BLaER1 (cell line): ENCODE data around the gene STPG2.
"Not testable (repeated sequence)": the region's sequence is repeated elsewhere in the genome, so short reads cannot be mapped to it uniquely, and the experiment has no call there.

Experiments
- H3K27ac ChIP-seq: shearing (Covaris generic); formaldehyde crosslinking; 2 replicates; pipeline ENCODE4 v1.8.1; 2022
- H3K27me3 ChIP-seq: shearing (Covaris generic); formaldehyde crosslinking; 2 replicates; pipeline ENCODE4 v1.8.1; 2022
- H3K36me3 ChIP-seq: shearing (Covaris generic); formaldehyde crosslinking; 2 replicates; pipeline ENCODE4 v1.8.1; 2022
- H3K4me1 ChIP-seq: shearing (Covaris generic); formaldehyde crosslinking; 2 replicates; pipeline ENCODE4 v1.8.1; 2022
- H3K4me2 ChIP-seq: shearing (Covaris generic); formaldehyde crosslinking; 2 replicates; pipeline ENCODE4 v1.8.1; 2022
- H3K4me3 ChIP-seq: shearing (Covaris generic); formaldehyde crosslinking; 2 replicates; pipeline ENCODE4 v1.8.1; 2022
- H3K9ac ChIP-seq: shearing (Covaris generic); formaldehyde crosslinking; 2 replicates; pipeline ENCODE4 v1.8.1; 2022
- H3K9me3 ChIP-seq: shearing (Covaris generic); formaldehyde crosslinking; 2 replicates; pipeline ENCODE4 v1.8.1; 2022
- H4K20me1 ChIP-seq: shearing (Covaris generic); formaldehyde crosslinking; 2 replicates; pipeline ENCODE4 v1.8.1; 2022
- Cebpa-rat ChIP-seq: shearing (Covaris generic); IDR thresholded peaks from 2 replicates; pipeline ENCODE4 v1.8.1; 2022

STPG2 gene

GRCh38 chr4:97665553-97665952 lies 477.7 kb downstream of the STPG2 start:
- no peaks in the 10 kb centered on the region for H3K4me1 ChIP-seq
- H3K27me3 ChIP-seq: no peaks in the 10 kb centered on the region

GRCh38 chr4:97664741-97665140 lies 478.5 kb downstream of the STPG2 start:
- Histone ChIP-seq H3K27me3 (no peaks in the 10 kb centered on the region), H3K4me2 (no peak overlapping the region), H3K9ac (no peak overlapping the region), H3K27ac (no peak overlapping the region), H3K4me1 (no peaks in the 10 kb centered on the region), H3K4me3 (no peak overlapping the region), H3K36me3 (no peaks in the 10 kb centered on the region), H4K20me1 (no peaks in the 10 kb centered on the region), H3K9me3 (peaks cover 18% of the 10 kb centered on the region)
- no peak for TF ChIP-seq Cebpa-rat

More at GRCh38 chr4:97665553-97665952, 477.7 kb downstream of the STPG2 start:
- no peak overlapping the region for H3K9ac ChIP-seq
- no peak overlapping the region for H3K4me2 ChIP-seq
- peaks cover 18% of the 10 kb centered on the region for H3K9me3 ChIP-seq
- H4K20me1 ChIP-seq: no peaks in the 10 kb centered on the region
- H3K36me3 ChIP-seq: no peaks in the 10 kb centered on the region
- no peak for TF ChIP-seq Cebpa-rat
- H3K4me3 ChIP-seq: no peak overlapping the region
- H3K27ac ChIP-seq: no peak overlapping the region

DNA sequence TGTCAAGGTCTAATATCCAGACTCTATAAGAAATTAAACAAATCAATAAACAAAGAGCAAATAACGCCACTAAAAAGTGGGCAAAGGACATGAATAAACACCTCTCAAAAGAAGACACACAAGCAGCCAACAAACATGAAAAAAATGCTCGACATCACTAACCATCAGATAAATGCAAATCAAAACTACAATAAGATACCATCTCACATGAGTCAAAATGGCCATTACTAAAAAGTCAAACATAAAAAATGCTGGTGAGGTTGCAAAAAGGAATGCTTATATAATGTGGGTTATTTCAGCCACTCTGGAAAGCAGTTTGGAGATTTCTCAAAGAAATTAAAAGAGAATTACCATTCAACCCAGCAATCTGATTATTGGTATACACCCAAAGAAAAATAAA lies 481.1 kb downstream of the STPG2 start:
- Histone ChIP-seq H3K4me2 (no peak overlapping the region), H3K36me3 (no peaks in the 10 kb centered on the region)
- no peak for TF ChIP-seq Cebpa-rat

DNA sequence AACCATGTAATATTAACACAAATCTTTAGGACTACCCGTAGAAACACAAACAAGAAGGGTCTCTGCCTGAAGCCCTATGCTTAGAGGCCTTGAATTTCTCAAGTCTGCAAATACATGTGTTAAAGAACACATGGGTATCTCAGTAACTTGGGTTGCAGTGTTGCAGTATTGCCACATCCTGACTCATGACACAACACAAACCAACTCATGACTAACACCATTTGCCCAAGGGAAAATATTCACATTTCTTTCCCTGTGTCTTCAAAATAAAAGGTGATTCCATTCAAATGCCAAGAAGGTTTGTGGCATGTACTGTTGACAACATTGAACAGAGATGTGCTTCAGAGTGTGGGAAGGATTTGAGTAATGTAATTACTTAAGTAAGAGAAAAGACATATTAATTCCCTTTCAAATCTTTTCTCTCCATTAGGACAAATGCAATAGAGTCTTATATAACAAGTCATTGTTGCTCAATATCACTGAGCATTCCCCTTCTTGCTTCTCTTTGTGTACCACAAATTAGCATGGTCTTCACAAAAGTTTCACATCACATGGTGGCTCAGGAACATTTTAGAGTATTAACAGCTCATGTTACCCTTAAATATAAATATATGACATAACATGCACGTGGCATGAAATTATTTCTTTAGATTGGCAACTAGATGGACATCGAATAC lies 487.1 kb downstream of the STPG2 start:
- no peaks in the 10 kb centered on the region for H3K27me3 ChIP-seq
- H3K9me3 ChIP-seq: no peaks in the 10 kb centered on the region
- no peaks in the 10 kb centered on the region for H4K20me1 ChIP-seq
- H3K9ac ChIP-seq: no peak overlapping the region
- H3K36me3 ChIP-seq: no peaks in the 10 kb centered on the region
- no peak overlapping the region for H3K4me2 ChIP-seq
- no peak overlapping the region for H3K27ac ChIP-seq
- no peak for TF ChIP-seq Cebpa-rat
- no peaks in the 10 kb centered on the region for H3K4me1 ChIP-seq
- H3K4me3 ChIP-seq: no peak overlapping the region

More for the DNA sequence above, 481.1 kb downstream of the STPG2 start:
- Histone ChIP-seq H4K20me1 (no peaks in the 10 kb centered on the region), H3K4me3 (no peak overlapping the region), H3K27ac (no peak overlapping the region), H3K9me3 (peaks cover 18% of the 10 kb centered on the region), H3K27me3 (no peaks in the 10 kb centered on the region), H3K4me1 (no peaks in the 10 kb centered on the region), H3K9ac (no peak overlapping the region)

GRCh38 chr4:97653701-97654100 lies 489.6 kb downstream of the STPG2 start:
- H3K4me3 ChIP-seq: no peak overlapping the region
- no peaks in the 10 kb centered on the region for H3K4me1 ChIP-seq
- H3K9me3 ChIP-seq: no peaks in the 10 kb centered on the region
- no peak overlapping the region for H3K4me2 ChIP-seq
- no peak for TF ChIP-seq Cebpa-rat
- no peaks in the 10 kb centered on the region for H3K36me3 ChIP-seq
- no peaks in the 10 kb centered on the region for H3K27me3 ChIP-seq
- no peak overlapping the region for H3K27ac ChIP-seq
- no peak overlapping the region for H3K9ac ChIP-seq
- no peaks in the 10 kb centered on the region for H4K20me1 ChIP-seq

DNA sequence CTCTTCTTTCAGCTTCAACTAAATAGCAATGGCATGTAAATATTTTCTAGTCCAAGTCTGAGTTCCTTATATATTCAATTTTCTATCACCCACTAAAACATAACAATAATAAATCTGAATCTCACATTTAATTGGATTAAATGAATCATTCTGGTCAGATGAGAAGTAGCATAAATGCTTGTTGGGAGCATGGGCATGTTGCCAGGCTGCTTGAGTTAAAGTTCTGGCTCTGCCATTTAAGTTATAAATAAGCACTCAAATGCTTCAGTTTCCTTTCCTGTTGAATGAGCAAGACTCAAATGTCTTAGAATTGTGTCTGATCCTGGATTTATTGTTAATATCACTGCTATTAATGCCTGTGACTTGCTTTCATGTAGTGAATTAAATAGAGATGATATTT lies 496.3 kb downstream of the STPG2 start:
- no peaks in the 10 kb centered on the region for H3K4me1 ChIP-seq
- no peaks in the 10 kb centered on the region for H3K36me3 ChIP-seq
- no peak overlapping the region for H3K27ac ChIP-seq
- no peaks in the 10 kb centered on the region for H3K27me3 ChIP-seq
- TF ChIP-seq Cebpa-rat: no peak
- no peak overlapping the region for H3K4me3 ChIP-seq
- H3K9me3 ChIP-seq: no peaks in the 10 kb centered on the region
- no peak overlapping the region for H3K4me2 ChIP-seq
- H4K20me1 ChIP-seq: no peaks in the 10 kb centered on the region
- no peak overlapping the region for H3K9ac ChIP-seq

DNA sequence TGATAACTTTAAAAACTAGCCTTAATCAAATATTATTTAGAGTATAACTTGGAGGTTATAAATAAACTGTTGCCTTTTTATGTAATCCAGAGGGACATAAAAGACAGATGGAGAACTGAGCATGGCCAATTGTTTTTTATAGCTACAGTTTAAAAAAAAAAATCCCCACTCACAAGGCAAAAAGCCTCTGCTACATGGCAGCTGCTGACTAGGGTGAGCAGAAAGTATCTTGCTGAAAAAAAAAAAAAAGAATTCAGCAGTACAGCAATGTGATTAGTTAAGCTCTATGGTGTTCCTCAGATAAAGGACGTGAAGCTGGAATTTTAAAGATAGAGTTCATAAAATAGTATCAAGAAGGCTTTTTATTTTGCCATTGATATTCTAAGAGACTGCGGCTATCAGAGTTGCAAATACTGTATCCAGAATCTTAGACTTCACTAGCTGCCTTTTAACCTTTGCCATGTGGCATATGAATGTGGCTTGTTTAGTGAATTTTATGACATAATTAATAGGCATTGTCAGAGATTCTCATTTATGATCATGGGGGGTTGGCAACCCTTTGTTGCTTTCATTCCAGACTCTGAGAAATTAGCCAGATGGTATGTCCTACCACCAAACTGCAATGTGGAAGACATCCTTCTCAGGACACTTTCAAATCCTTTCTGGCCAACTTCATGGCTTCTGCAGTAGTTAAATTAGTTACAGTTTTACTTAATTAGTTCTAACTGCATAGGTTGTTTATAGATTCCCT lies 498.0 kb downstream of the STPG2 start:
- Histone ChIP-seq H3K27me3 (no peaks in the 10 kb centered on the region), H3K4me3 (no peak overlapping the region), H3K4me1 (no peaks in the 10 kb centered on the region), H3K36me3 (no peaks in the 10 kb centered on the region), H3K9ac (no peak overlapping the region), H3K4me2 (no peak overlapping the region), H3K27ac (no peak overlapping the region), H4K20me1 (no peaks in the 10 kb centered on the region), H3K9me3 (no peaks in the 10 kb centered on the region)
- TF ChIP-seq Cebpa-rat: no peak

DNA sequence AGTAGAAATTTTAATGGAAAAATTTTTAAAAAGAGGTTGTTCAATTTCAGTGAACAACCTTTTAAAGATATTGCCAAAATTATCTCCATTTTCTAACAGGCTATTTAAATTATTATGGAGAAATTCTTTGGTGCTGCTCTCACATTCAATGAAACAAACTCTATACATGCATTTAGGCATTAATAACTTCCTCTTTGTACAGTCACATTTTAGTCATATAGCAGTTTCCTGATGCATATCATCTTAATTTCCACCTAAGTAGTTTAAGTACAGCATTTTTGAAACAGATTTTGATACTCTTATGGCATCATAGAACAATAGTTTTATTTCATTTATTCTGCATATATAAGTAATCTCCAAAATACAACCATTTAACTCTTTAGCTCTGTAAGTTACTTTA lies 500.1 kb downstream of the STPG2 start:
- TF ChIP-seq Cebpa-rat: no peak
- Histone ChIP-seq H4K20me1 (no peaks in the 10 kb centered on the region), H3K4me2 (no peak overlapping the region), H3K27ac (no peak overlapping the region), H3K4me3 (no peak overlapping the region), H3K36me3 (no peaks in the 10 kb centered on the region), H3K9ac (no peak overlapping the region), H3K4me1 (no peaks in the 10 kb centered on the region), H3K27me3 (no peaks in the 10 kb centered on the region), H3K9me3 (no peaks in the 10 kb centered on the region)

- no peak overlapping the region for H3K4me3 ChIP-seq
- TF ChIP-seq Cebpa-rat: no peak
- no peak overlapping the region for H3K27ac ChIP-seq
Observed at GRCh38 chr4:97639961-97640360, 503.3 kb downstream of the STPG2 start.

DNA sequence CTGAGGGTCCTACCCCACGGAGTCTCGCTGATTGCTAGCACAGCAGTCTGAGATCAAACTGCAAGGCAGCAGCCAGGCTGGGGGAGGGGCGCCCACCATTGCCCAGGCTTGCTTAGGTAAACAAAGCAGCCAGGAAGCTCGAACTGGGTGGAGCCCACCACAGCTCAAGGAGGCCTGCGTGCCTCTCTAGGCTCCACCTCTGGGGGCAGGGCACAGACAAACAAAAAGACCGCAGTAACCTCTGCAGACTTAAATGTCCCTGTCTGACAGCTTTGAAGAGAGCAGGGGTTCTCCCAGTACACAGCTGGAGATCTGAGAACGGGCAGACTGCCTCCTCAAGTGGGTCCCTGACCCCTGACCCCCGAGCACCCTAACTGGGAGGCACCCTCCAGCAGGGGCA lies 509.4 kb downstream of the STPG2 start:
- not testable (repeated sequence) for H3K9ac ChIP-seq, H3K36me3 ChIP-seq, H3K27me3 ChIP-seq, H3K4me1 ChIP-seq, H3K27ac ChIP-seq, H4K20me1 ChIP-seq, H3K4me3 ChIP-seq, H3K9me3 ChIP-seq, H3K4me2 ChIP-seq

More at GRCh38 chr4:97639961-97640360, 503.3 kb downstream of the STPG2 start:
- H3K36me3 ChIP-seq: no peaks in the 10 kb centered on the region
- H3K9ac ChIP-seq: no peak overlapping the region
- H3K4me1 ChIP-seq: no peaks in the 10 kb centered on the region
- H3K4me2 ChIP-seq: no peak overlapping the region
- H3K27me3 ChIP-seq: no peaks in the 10 kb centered on the region
- no peaks in the 10 kb centered on the region for H3K9me3 ChIP-seq
- H4K20me1 ChIP-seq: no peaks in the 10 kb centered on the region
